Prostate gland (tissue), 2 donors: ENCODE measurements around the gene NHSL2.

ENCODE experiments used
- CTCF ChIP-seq, 4 experiments: fragments of 200-600 bp in 2 of 4; fragments of 450-650 bp in 2 of 4; sonication (generic) in 2 of 4; IDR thresholded peaks; 1 replicate in 3 of 4; 2 replicates in 1 of 4; pipeline ENCODE4 v1.5.1; 2016 to 2019; ENCODE audit warnings: antibody characterized with exemption in 4 of 4, mild to moderate bottlenecking in 2 of 4, moderate library complexity in 2 of 4
- POLR2A ChIP-seq: fragments of 450-650 bp; IDR thresholded peaks from one replicate; pipeline ENCODE4 v1.6.1; 2016; ENCODE audit warnings: antibody characterized with exemption, mild to moderate bottlenecking
- POLR2AphosphoS5 ChIP-seq: sonication (generic); formaldehyde crosslinking; IDR thresholded peaks from one replicate; pipeline ENCODE4 v1.6.1; 2017; ENCODE audit warnings: antibody characterized with exemption

DNA sequence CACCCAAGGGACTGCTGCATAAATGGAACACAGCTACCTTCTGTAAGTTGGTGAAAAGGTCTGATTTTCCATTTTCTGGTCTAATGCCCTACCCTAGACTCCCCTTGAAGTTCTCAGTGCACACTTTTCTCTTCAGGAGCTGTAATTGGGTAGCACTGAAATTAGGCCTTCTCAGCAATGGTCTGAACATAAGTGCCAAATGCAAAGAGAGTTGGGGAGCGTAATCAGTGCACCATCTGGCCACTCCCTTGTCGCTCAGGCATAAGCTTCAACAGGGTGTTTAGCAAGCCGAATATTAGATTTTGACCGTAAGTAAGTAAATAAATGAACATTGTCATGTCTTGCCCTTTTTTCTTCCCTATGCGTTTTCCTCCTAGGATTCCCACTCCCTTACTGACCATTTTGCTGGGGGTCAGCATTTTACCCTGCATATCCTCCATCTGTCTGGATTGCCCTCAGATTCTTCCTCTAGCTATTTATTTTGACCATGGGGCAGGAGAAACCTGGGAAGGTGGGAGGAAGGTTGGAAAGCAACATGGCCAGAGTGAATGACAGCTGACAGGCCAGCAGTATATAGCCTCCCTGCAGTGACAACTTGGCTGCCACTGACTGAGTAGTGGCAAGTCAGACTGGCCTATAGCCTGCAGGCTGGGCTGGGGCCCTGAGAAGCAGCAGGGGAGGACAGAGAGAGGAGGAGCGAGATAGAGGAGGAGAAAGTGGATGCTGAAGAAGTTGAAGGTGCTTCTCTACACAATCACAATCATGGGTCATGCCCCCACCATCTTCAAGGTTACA, 2.7 kb downstream of the NHSL2 start:
- no peak for TF ChIP-seq CTCF (IDR thresholded peaks at IDR 0.05)
- no peak for TF ChIP-seq POLR2A
- no peak for TF ChIP-seq POLR2AphosphoS5
